ENCODE results near the gene GRIP1.

Gene GRIP1

GRCh38 chr12:66447643-66448042, 231.2 kb downstream of the GRIP1 start:
- no peak for DNase-seq (ENCODE audit: low read depth)

GRCh38 chr12:66446276-66446675, 232.6 kb downstream of the GRIP1 start:
- no peak for DNase-seq (ENCODE audit: low read depth)

- no peak for DNase-seq (ENCODE audit: low read depth)
Measured at GRCh38 chr12:66441905-66442559, 236.8 kb downstream of the GRIP1 start.

GRCh38 chr12:66438601-66439000, 240.3 kb downstream of the GRIP1 start:
- peak; percentile 68 for DNase-seq (ENCODE audit: low read depth)

GRCh38 chr12:66430106-66430505, 248.8 kb downstream of the GRIP1 start:
- DNase-seq (ENCODE audit: low read depth) = no peak

- no peak for DNase-seq (ENCODE audit: low read depth)
Measured at GRCh38 chr12:66428870-66429269, 250.0 kb downstream of the GRIP1 start.

- no peak for DNase-seq (ENCODE audit: low read depth)
Measured at GRCh38 chr12:66428261-66428660, 250.6 kb downstream of the GRIP1 start.

GRCh38 chr12:66426696-66427095, 252.2 kb downstream of the GRIP1 start:
- DNase-seq (ENCODE audit: low read depth) = no peak

- DNase-seq (ENCODE audit: low read depth) = no peak
Measured at GRCh38 chr12:66423266-66423665, 255.6 kb downstream of the GRIP1 start.

- no peak for DNase-seq (ENCODE audit: low read depth)
Measured at GRCh38 chr12:66418908-66419307, 260.0 kb downstream of the GRIP1 start.

GRCh38 chr12:66417217-66417616, 261.7 kb downstream of the GRIP1 start:
- no peak for DNase-seq (ENCODE audit: low read depth)

- peak; percentile 68 for DNase-seq (ENCODE audit: low read depth)
Measured at GRCh38 chr12:66409195-66409871, 269.5 kb downstream of the GRIP1 start.

- peak; percentile 47 for DNase-seq (ENCODE audit: low read depth)
Measured at GRCh38 chr12:66405395-66405794, 273.5 kb downstream of the GRIP1 start.

- DNase-seq (ENCODE audit: low read depth) = no peak
Measured at GRCh38 chr12:66403746-66404145, 275.1 kb downstream of the GRIP1 start.

- DNase-seq (ENCODE audit: low read depth) = no peak
Measured at GRCh38 chr12:66399911-66400306, 279.0 kb downstream of the GRIP1 start.

GRCh38 chr12:66398931-66399910, 279.7 kb downstream of the GRIP1 start:
- peak; percentile 25 for DNase-seq (ENCODE audit: low read depth)

- DNase-seq (ENCODE audit: low read depth) = no peak
Measured at GRCh38 chr12:66397574-66398290, 281.1 kb downstream of the GRIP1 start.

GRCh38 chr12:66393890-66394289, 285.0 kb downstream of the GRIP1 start:
- no peak for DNase-seq (ENCODE audit: low read depth)

GRCh38 chr12:66392266-66392915, 286.5 kb downstream of the GRIP1 start:
- no peak for DNase-seq (ENCODE audit: low read depth)

GRCh38 chr12:66388517-66388916, 290.4 kb downstream of the GRIP1 start:
- no peak for DNase-seq (ENCODE audit: low read depth)

GRCh38 chr12:66387117-66387516, 291.8 kb downstream of the GRIP1 start:
- no peak for DNase-seq (ENCODE audit: low read depth)
